ENCODE measurements around the gene AFF3.

GRCh38 chr2:99825630-99826029, 316.8 kb downstream of the AFF3 start:
- TF ChIP-seq CTCF (IDR thresholded peaks at IDR 0.05) (no peak), POLR2A (IDR thresholded peaks at IDR 0.05) (no peak)

Measured in uterus (tissue), 2 donors.